ENCODE results near the gene EXOC4.
A peak's percentile ranks its signal among the peaks of the same experiment; 100 is the strongest.

The EXOC4 gene

GRCh38 chr7:133916621-133917020 is 663.7 kb downstream of the EXOC4 start:
- no peak for DNase-seq

- no peak for DNase-seq
Measured at GRCh38 chr7:133919810-133920209, 666.9 kb downstream of the EXOC4 start.

GRCh38 chr7:133921635-133922182 is 668.8 kb downstream of the EXOC4 start:
- no peak for DNase-seq

- DNase-seq, result no peak
Measured at GRCh38 chr7:133923974-133924373, 671.1 kb downstream of the EXOC4 start.

GRCh38 chr7:133931053-133931452 is 678.2 kb downstream of the EXOC4 start:
- no peak for DNase-seq

- no peak for DNase-seq
Measured at GRCh38 chr7:133932591-133932990, 679.7 kb downstream of the EXOC4 start.

- no peak for DNase-seq
Measured at GRCh38 chr7:133934262-133934976, 681.5 kb downstream of the EXOC4 start.

- no peak for DNase-seq
Measured at GRCh38 chr7:133934977-133935330, 682.1 kb downstream of the EXOC4 start.

GRCh38 chr7:133936074-133936473 is 683.2 kb downstream of the EXOC4 start:
- DNase-seq, result no peak

- DNase-seq, result no peak
Measured at GRCh38 chr7:133937786-133938185, 684.9 kb downstream of the EXOC4 start.

GRCh38 chr7:133940368-133940767 is 687.5 kb downstream of the EXOC4 start:
- no peak for DNase-seq

GRCh38 chr7:133941496-133941895 is 688.6 kb downstream of the EXOC4 start:
- DNase-seq, result no peak

GRCh38 chr7:133945497-133945896 is 692.6 kb downstream of the EXOC4 start:
- no peak for DNase-seq

GRCh38 chr7:133947458-133948254 is 694.8 kb downstream of the EXOC4 start:
- no peak for DNase-seq

GRCh38 chr7:133948588-133948987 is 695.7 kb downstream of the EXOC4 start:
- no peak for DNase-seq

GRCh38 chr7:133950855-133951254 is 698.0 kb downstream of the EXOC4 start:
- DNase-seq, result no peak

GRCh38 chr7:133955208-133955607 is 702.3 kb downstream of the EXOC4 start:
- no peak for DNase-seq

- no peak for DNase-seq
Measured at GRCh38 chr7:133957845-133958244, 705.0 kb downstream of the EXOC4 start.

- DNase-seq, result no peak
Measured at GRCh38 chr7:133958822-133959221, 705.9 kb downstream of the EXOC4 start.

GRCh38 chr7:133959505-133959904 is 706.6 kb downstream of the EXOC4 start:
- no peak for DNase-seq

GRCh38 chr7:133961724-133962123 is 708.8 kb downstream of the EXOC4 start:
- DNase-seq, result peak in 1 of 2 donors; percentile 3

GRCh38 chr7:133962646-133963045 is 709.8 kb downstream of the EXOC4 start:
- no peak for DNase-seq

- no peak for DNase-seq
Measured at GRCh38 chr7:133963629-133964028, 710.8 kb downstream of the EXOC4 start.

- DNase-seq, result no peak
Measured at GRCh38 chr7:133971625-133972024, 718.7 kb downstream of the EXOC4 start.
